GM19099 (cell line): ENCODE results near the gene HBE1.

Source experiments
- POLR2A ChIP-seq: IDR thresholded peaks from 3 replicates; pipeline ENCODE4 v1.6.1; 2011; ENCODE audit warnings: low read depth; ENCODE audit not compliant: insufficient read length; ENCODE audit errors: extremely low read depth

Gene HBE1

GRCh38 chr11:5245155-5245554, 24.6 kb downstream of the HBE1 start:
- TF ChIP-seq POLR2A, result no peak

- no peak for TF ChIP-seq POLR2A
Measured at GRCh38 chr11:5243816-5244180, 25.9 kb downstream of the HBE1 start.

GRCh38 chr11:5242933-5243815, 26.6 kb downstream of the HBE1 start:
- no peak for TF ChIP-seq POLR2A

GRCh38 chr11:5242208-5242607, 27.5 kb downstream of the HBE1 start:
- TF ChIP-seq POLR2A, result no peak

GRCh38 chr11:5241458-5241857, 28.3 kb downstream of the HBE1 start:
- TF ChIP-seq POLR2A, result no peak

GRCh38 chr11:5240458-5240857, 29.3 kb downstream of the HBE1 start:
- TF ChIP-seq POLR2A, result no peak

- TF ChIP-seq POLR2A, result no peak
Measured at GRCh38 chr11:5240056-5240455, 29.7 kb downstream of the HBE1 start.

- no peak for TF ChIP-seq POLR2A
Measured at GRCh38 chr11:5239046-5239445, 30.7 kb downstream of the HBE1 start.

GRCh38 chr11:5238486-5238885, 31.3 kb downstream of the HBE1 start:
- TF ChIP-seq POLR2A, result no peak

GRCh38 chr11:5237420-5237819, 32.3 kb downstream of the HBE1 start:
- no peak for TF ChIP-seq POLR2A

GRCh38 chr11:5235364-5236095, 34.2 kb downstream of the HBE1 start:
- no peak for TF ChIP-seq POLR2A

GRCh38 chr11:5234381-5234834, 35.3 kb downstream of the HBE1 start, which contains the start of gene HBD:
Gene HBD (minus strand): TSS chr11:5234483. CDS start chr11:5234433, 50 bp downstream.
- no peak for TF ChIP-seq POLR2A

- no peak for TF ChIP-seq POLR2A
Measured at GRCh38 chr11:5233307-5233706, 36.4 kb downstream of the HBE1 start.

GRCh38 chr11:5232821-5233220, 36.9 kb downstream of the HBE1 start:
- TF ChIP-seq POLR2A, result no peak

GRCh38 chr11:5232176-5232575, 37.6 kb downstream of the HBE1 start:
- no peak for TF ChIP-seq POLR2A

- no peak for TF ChIP-seq POLR2A
Measured at GRCh38 chr11:5231111-5231510, 38.6 kb downstream of the HBE1 start.

- no peak for TF ChIP-seq POLR2A
Measured at GRCh38 chr11:5230266-5230665, 39.5 kb downstream of the HBE1 start.

- TF ChIP-seq POLR2A, result no peak
Measured at GRCh38 chr11:5229796-5230195, 39.9 kb downstream of the HBE1 start.
